Measurements from ENCODE around the gene CCN6.

Gene CCN6

GRCh38 chr6:112058243-112059032, 4.5 kb downstream of the CCN6 start:
- Histone ChIP-seq H3K36me3 (ENCODE audit: control insufficient read depth in 2 of 2, insufficient read depth in 1 of 2, low read length in 2 of 2) (no peaks in the 10 kb centered on the region), H3K4me3 (ENCODE audit: low read depth, low read length) (no peak overlapping the region), H3K27ac (ENCODE audit: extremely low read depth, low read depth, low read length) (no peak overlapping the region), H3K4me1 (ENCODE audit: control insufficient read depth, insufficient read depth, low read length) (no peaks in the 10 kb centered on the region), H3K9me3 (ENCODE audit: control insufficient read depth, insufficient read depth, low read depth, low read length) (no peaks in the 10 kb centered on the region)
- ChIA-PET CTCF (interaction anchor here (0.5 to 1.9 kb wide), 4 partner anchors 9 to 359 kb away, joined by 3 to 11 read pairs (median 4); no protein-coding TSS in a partner anchor), POLR2A (no interaction called here)
- TF ChIP-seq ZNF677 (tag by site-specific recombination; IDR thresholded peaks at IDR 0.05), result no peak

GRCh38 chr6:112061605-112062004, 7.7 kb downstream of the CCN6 start:
- POLR2A ChIA-PET, result interaction anchor here (0.9 kb wide), 1 partner anchor 15 kb away, joined by 3 read pairs; no protein-coding TSS in a partner anchor

GRCh38 chr6:112062966-112063365, 9.1 kb downstream of the CCN6 start:
- Histone ChIP-seq H3K4me3 (ENCODE audit: low read depth, low read length) (no peak overlapping the region), H3K9me3 (ENCODE audit: control insufficient read depth, insufficient read depth, low read depth, low read length) (no peaks in the 10 kb centered on the region), H3K4me1 (ENCODE audit: control insufficient read depth, insufficient read depth, low read length) (no peaks in the 10 kb centered on the region), H3K27ac (ENCODE audit: extremely low read depth, low read depth, low read length) (no peak overlapping the region), H3K36me3 (ENCODE audit: control insufficient read depth in 2 of 2, insufficient read depth in 1 of 2, low read length in 2 of 2) (no peaks in the 10 kb centered on the region)
- ChIA-PET CTCF (interaction anchor here (0.7 to 1.8 kb wide), 6 partner anchors 13 to 105 kb away, joined by 3 to 5 read pairs (median 4); no protein-coding TSS in a partner anchor), POLR2A (no interaction called here)
- no peak for TF ChIP-seq OSR2 (tag by site-specific recombination; IDR thresholded peaks at IDR 0.05)
- no peak for TF ChIP-seq ZNF202 (tag by site-specific recombination; IDR thresholded peaks at IDR 0.05; ENCODE audit: borderline replicate concordance)
- TF ChIP-seq ZNF529 (tag by site-specific recombination; IDR thresholded peaks at IDR 0.05; ENCODE audit: insufficient replicate concordance), result no peak
- TF ChIP-seq ZNF211 (tag by site-specific recombination; IDR thresholded peaks at IDR 0.05; ENCODE audit: low read depth), result no peak
- TF ChIP-seq PATZ1 (tag by site-specific recombination; IDR thresholded peaks at IDR 0.05), result no peak
- no peak for TF ChIP-seq ZNF571 (tag by site-specific recombination; IDR thresholded peaks at IDR 0.05)
- TF ChIP-seq ZNF549 (tag by site-specific recombination; IDR thresholded peaks at IDR 0.05), result no peak
- TF ChIP-seq ZFHX2 (tag by site-specific recombination; conservative IDR thresholded peaks at IDR 0.05), result no peak
- no peak for TF ChIP-seq ZNF16 (tag by site-specific recombination; IDR thresholded peaks at IDR 0.05; ENCODE audit: low read depth)
- TF ChIP-seq MYNN (tag by site-specific recombination; IDR thresholded peaks at IDR 0.05; ENCODE audit: borderline replicate concordance), result no peak
- TF ChIP-seq ZNF184 (tag by site-specific recombination; IDR thresholded peaks at IDR 0.05), result no peak
- TF ChIP-seq GFI1B (tag by site-specific recombination; IDR thresholded peaks at IDR 0.05), result no peak
- TF ChIP-seq ZNF18 (tag by site-specific recombination; IDR thresholded peaks at IDR 0.05), result no peak

More at GRCh38 chr6:112061605-112062004, 7.7 kb downstream of the CCN6 start:
- no peaks in the 10 kb centered on the region for H3K4me1 ChIP-seq (ENCODE audit: control insufficient read depth, insufficient read depth, low read length)
- no peak overlapping the region for H3K4me3 ChIP-seq (ENCODE audit: low read depth, low read length)
- no peak overlapping the region for H3K27ac ChIP-seq (ENCODE audit: extremely low read depth, low read depth, low read length)
- CTCF ChIA-PET, result interaction anchor here (1.0 to 1.8 kb wide), 3 partner anchors 11 to 24 kb away, joined by 3 to 5 read pairs (median 3); no protein-coding TSS in a partner anchor
- H3K9me3 ChIP-seq (ENCODE audit: control insufficient read depth, insufficient read depth, low read depth, low read length), result no peaks in the 10 kb centered on the region
- TF ChIP-seq ZNF350 (tag by site-specific recombination; IDR thresholded peaks at IDR 0.05), result no peak
- no peak for TF ChIP-seq ZNF610 (tag by site-specific recombination; IDR thresholded peaks at IDR 0.05; ENCODE audit: borderline replicate concordance)
- TF ChIP-seq ZSCAN5A (tag by site-specific recombination; IDR thresholded peaks at IDR 0.05), result no peak
- TF ChIP-seq SCRT1 (tag by site-specific recombination; IDR thresholded peaks at IDR 0.05; ENCODE audit: borderline replicate concordance), result no peak
- no peak for TF ChIP-seq PRDM4 (tag by site-specific recombination; IDR thresholded peaks at IDR 0.05)
- TF ChIP-seq KLF16 (tag by site-specific recombination; IDR thresholded peaks at IDR 0.05), result no peak
- TF ChIP-seq ZNF391 (tag by site-specific recombination; IDR thresholded peaks at IDR 0.05; ENCODE audit: borderline replicate concordance, low read depth), result no peak
- TF ChIP-seq ZNF521 (tag by site-specific recombination; IDR thresholded peaks at IDR 0.05), result no peak
- TF ChIP-seq ZBTB8A (tag by site-specific recombination; IDR thresholded peaks at IDR 0.05), result no peak
- TF ChIP-seq ZSCAN16 (tag by site-specific recombination; IDR thresholded peaks at IDR 0.05), result no peak
- no peak for TF ChIP-seq ZNF558 (tag by site-specific recombination; IDR thresholded peaks at IDR 0.05)
- H3K36me3 ChIP-seq (ENCODE audit: control insufficient read depth in 2 of 2, insufficient read depth in 1 of 2, low read length in 2 of 2), result no peaks in the 10 kb centered on the region

Measured in HEK293 (cell line).